K562 (cell line): ENCODE data around the gene MKS1. TPM values are rescaled to one million over a fixed set of nuclear protein-coding genes. Genes with fewer than 3 reads are reported as not detected.
A peak's percentile ranks its signal among the peaks of the same experiment; 100 is the strongest.

ENCODE experiments used
- L3MBTL2 ChIP-seq: fragments of 450-650 bp; IDR thresholded peaks from 2 replicates; pipeline ENCODE4 v1.6.1; 2016; ENCODE audit warnings: mild to moderate bottlenecking, moderate library complexity
- MAFF ChIP-seq: IDR thresholded peaks from 2 replicates; pipeline ENCODE4 v1.6.1; 2012; ENCODE audit warnings: low read length, improper control_type of control experiment
- MTA3 ChIP-seq: fragments of 450-650 bp; formaldehyde crosslinking; IDR thresholded peaks from 2 replicates; pipeline ENCODE4 v1.6.1; 2017; ENCODE audit warnings: mild to moderate bottlenecking, borderline replicate concordance
- NR2C2 ChIP-seq, 2 experiments: fragments of 200-800 bp in 1 of 2; sonication (Bioruptor generic) in 1 of 2; sonication (generic) in 1 of 2; formaldehyde crosslinking in 1 of 2; IDR thresholded peaks; 2 replicates each; pipeline versions ENCODE4 v1.6.1 to v1.8.0; 2016 to 2022; ENCODE audit warnings: mild to moderate bottlenecking in 1 of 2, missing compliant biosample characterization in 1 of 2, missing genetic modification characterization in 1 of 2, missing genetic modification reagents in 1 of 2
- OTX1 ChIP-seq: fragments of 450-650 bp; formaldehyde crosslinking; IDR thresholded peaks from 2 replicates; pipeline ENCODE4 v1.4.0; 2022; ENCODE audit warnings: mild to moderate bottlenecking
- STAG1 ChIP-seq: sonication (generic); formaldehyde crosslinking; IDR thresholded peaks from 2 replicates; pipeline ENCODE4 v1.5.0; 2020; ENCODE audit warnings: missing genetic modification reagents, borderline replicate concordance
- U2AF2 ChIP-seq: fragments of 200-400 bp; formaldehyde crosslinking; optimal IDR thresholded peaks from 2 replicates; pipeline ENCODE3; 2017; ENCODE audit warnings: low read depth, mild to moderate bottlenecking, low read length
- polyA plus RNA-seq, 8 experiments: library from polyadenylated mRNA; depleted of rRNA in 4 of 8; stranded (reverse) in 5 of 8; unstranded in 3 of 8; fragments of >200 nt; fragmentation: Nextera tagmentation in 2 of 8; fragmentation: Illumina TruSeq in 1 of 8; extraction: Ambion mirVana in 2 of 8; extraction: Trizol in 1 of 8; gene quantifications; 2 replicates each; pipeline versions ENCODE4 v1.2.1 to v1.2.3, GENCODE V29; 2011 to 2014; ENCODE audit warnings: inconsistent platforms in 1 of 8, missing spikeins in 1 of 8
- total RNA-seq, 7 experiments: library from RNA; depleted of rRNA in 6 of 7; stranded (reverse); fragments of >200 nt in 6 of 7; fragmentation: Illumina TruSeq in 2 of 7; extraction: Trizol in 2 of 7; gene quantifications; 2 replicates each; pipeline versions ENCODE4 v1.2.1 to v1.2.3, GENCODE V29; 2011 to 2021; ENCODE audit warnings: low replicate concordance in 1 of 7
- TF ChIP-seq, protein P1 (sequence below): sonication (generic); formaldehyde crosslinking; IDR thresholded peaks from 2 replicates; pipeline ENCODE4 v1.8.0; 2022; ENCODE audit warnings: mild to moderate bottlenecking, missing genetic modification reagents, borderline replicate concordance
- TF ChIP-seq, protein P2 (sequence below): sonication (generic); formaldehyde crosslinking; IDR thresholded peaks from 2 replicates; pipeline ENCODE4 v1.8.0; 2022; ENCODE audit warnings: mild to moderate bottlenecking, low read depth, missing genetic modification reagents
- TF ChIP-seq, protein P3 (sequence below): fragments of 450-650 bp; IDR thresholded peaks from 2 replicates; pipeline ENCODE4 v1.6.1; 2016; ENCODE audit warnings: borderline replicate concordance
- TF ChIP-seq, protein P4 (sequence below): fragments of 250-450 bp; sonication (Bioruptor Pico); IDR thresholded peaks from 2 replicates; pipeline ENCODE4 v1.4.0; 2020; ENCODE audit warnings: mild to moderate bottlenecking, moderate library complexity
- TF ChIP-seq, protein P5 (sequence below), 3 experiments: IDR thresholded peaks in 2 of 3; conservative IDR thresholded peaks in 1 of 3; 2 replicates each; pipeline ENCODE4 v1.5.1; 2011 to 2012; ENCODE audit warnings: low read length in 3 of 3, mild to moderate bottlenecking in 3 of 3, control low read depth in 2 of 3, improper control_type of control experiment in 1 of 3, inconsistent platforms in 1 of 3, low read depth in 1 of 3, mixed read lengths in 1 of 3, moderate library complexity in 1 of 3; ENCODE audit not compliant: insufficient read depth in 2 of 3

MKS1 gene
- total and polyA plus RNA-seq, 9 of the 15 experiments (the other 6 are each of a cell fraction or from before 2014, with no cell fraction given): 16.3 to 31.0 (median 25.9) TPM

DNA sequence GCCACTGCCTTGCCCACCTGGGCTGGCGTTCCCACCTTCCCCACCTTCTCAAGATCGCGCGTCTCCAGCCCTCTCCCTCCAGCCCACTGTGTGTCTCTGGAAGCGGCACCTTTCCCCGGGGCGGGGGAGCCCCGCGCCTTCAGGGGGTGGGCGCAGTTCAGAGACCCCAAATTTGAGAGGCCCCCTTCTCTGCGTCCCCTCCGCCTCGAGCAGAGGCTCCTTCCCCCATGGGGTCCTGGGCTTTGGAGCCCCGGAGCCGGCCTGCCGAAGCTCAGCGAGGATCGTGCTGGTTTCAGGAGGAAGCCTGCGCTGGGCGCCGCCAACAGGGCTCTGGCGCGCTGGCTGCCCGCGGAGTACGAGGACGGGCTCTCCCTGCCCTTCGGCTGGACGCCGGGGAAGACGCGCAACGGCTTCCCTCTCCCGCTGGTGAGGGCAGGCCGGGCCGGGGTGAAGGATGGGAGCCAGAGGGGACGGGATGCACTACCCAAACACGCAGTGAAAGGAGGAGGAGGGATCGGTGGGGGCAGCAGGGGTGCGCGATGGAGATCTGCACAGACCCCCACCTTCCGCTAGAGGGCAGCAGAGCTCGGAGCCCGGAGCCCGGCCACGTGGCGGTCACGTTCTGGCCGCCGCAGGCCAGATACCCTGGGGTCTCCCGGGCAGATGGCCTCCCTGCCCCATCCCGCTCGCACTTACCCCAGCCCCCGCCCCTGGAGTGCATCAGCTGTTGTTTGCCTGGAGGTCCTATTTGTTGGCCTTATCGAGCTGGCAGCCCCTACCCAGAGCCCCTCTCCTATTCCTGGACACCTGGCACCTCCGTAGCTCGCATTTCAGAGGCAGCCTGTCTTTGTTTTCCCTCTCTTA lies 30.4 kb upstream of the MKS1 start (continued):
- TF ChIP-seq, protein P1, sequence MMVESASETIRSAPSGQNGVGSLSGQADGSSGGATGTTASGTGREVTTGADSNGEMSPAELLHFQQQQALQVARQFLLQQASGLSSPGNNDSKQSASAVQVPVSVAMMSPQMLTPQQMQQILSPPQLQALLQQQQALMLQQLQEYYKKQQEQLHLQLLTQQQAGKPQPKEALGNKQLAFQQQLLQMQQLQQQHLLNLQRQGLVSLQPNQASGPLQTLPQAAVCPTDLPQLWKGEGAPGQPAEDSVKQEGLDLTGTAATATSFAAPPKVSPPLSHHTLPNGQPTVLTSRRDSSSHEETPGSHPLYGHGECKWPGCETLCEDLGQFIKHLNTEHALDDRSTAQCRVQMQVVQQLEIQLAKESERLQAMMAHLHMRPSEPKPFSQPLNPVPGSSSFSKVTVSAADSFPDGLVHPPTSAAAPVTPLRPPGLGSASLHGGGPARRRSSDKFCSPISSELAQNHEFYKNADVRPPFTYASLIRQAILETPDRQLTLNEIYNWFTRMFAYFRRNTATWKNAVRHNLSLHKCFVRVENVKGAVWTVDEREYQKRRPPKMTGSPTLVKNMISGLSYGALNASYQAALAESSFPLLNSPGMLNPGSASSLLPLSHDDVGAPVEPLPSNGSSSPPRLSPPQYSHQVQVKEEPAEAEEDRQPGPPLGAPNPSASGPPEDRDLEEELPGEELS: peak; percentile 85; the same call in 1 of the 2 replicates
- TF ChIP-seq L3MBTL2 (peak; percentile 99), STAG1 (CRISPR knock-in tag) (peak; percentile 78), OTX1 (no peak), MAFF (no peak), MTA3 (no peak; the same call in 1 of the 2 replicates), U2AF2 (no peak), NR2C2 (CRISPR knock-in tag; IDR thresholded peaks at IDR 0.05) (peak; percentile 74), NR2C2 (tag; IDR thresholded peaks at IDR 0.05) (no peak)
- TF ChIP-seq, protein P2, sequence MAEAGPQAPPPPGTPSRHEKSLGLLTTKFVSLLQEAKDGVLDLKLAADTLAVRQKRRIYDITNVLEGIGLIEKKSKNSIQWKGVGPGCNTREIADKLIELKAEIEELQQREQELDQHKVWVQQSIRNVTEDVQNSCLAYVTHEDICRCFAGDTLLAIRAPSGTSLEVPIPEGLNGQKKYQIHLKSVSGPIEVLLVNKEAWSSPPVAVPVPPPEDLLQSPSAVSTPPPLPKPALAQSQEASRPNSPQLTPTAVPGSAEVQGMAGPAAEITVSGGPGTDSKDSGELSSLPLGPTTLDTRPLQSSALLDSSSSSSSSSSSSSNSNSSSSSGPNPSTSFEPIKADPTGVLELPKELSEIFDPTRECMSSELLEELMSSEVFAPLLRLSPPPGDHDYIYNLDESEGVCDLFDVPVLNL (CRISPR knock-in tag): peak; percentile 44; the same call in 1 of the 2 replicates
- TF ChIP-seq, protein P3, sequence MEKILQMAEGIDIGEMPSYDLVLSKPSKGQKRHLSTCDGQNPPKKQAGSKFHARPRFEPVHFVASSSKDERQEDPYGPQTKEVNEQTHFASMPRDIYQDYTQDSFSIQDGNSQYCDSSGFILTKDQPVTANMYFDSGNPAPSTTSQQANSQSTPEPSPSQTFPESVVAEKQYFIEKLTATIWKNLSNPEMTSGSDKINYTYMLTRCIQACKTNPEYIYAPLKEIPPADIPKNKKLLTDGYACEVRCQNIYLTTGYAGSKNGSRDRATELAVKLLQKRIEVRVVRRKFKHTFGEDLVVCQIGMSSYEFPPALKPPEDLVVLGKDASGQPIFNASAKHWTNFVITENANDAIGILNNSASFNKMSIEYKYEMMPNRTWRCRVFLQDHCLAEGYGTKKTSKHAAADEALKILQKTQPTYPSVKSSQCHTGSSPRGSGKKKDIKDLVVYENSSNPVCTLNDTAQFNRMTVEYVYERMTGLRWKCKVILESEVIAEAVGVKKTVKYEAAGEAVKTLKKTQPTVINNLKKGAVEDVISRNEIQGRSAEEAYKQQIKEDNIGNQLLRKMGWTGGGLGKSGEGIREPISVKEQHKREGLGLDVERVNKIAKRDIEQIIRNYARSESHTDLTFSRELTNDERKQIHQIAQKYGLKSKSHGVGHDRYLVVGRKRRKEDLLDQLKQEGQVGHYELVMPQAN: no peak
- TF ChIP-seq, protein P4, sequence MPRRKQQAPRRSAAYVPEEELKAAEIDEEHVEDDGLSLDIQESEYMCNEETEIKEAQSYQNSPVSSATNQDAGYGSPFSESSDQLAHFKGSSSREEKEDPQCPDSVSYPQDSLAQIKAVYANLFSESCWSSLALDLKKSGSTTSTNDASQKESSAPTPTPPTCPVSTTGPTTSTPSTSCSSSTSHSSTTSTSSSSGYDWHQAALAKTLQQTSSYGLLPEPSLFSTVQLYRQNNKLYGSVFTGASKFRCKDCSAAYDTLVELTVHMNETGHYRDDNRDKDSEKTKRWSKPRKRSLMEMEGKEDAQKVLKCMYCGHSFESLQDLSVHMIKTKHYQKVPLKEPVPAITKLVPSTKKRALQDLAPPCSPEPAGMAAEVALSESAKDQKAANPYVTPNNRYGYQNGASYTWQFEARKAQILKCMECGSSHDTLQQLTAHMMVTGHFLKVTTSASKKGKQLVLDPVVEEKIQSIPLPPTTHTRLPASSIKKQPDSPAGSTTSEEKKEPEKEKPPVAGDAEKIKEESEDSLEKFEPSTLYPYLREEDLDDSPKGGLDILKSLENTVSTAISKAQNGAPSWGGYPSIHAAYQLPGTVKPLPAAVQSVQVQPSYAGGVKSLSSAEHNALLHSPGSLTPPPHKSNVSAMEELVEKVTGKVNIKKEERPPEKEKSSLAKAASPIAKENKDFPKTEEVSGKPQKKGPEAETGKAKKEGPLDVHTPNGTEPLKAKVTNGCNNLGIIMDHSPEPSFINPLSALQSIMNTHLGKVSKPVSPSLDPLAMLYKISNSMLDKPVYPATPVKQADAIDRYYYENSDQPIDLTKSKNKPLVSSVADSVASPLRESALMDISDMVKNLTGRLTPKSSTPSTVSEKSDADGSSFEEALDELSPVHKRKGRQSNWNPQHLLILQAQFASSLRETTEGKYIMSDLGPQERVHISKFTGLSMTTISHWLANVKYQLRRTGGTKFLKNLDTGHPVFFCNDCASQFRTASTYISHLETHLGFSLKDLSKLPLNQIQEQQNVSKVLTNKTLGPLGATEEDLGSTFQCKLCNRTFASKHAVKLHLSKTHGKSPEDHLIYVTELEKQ (CRISPR knock-in tag): no peak
- TF ChIP-seq, protein P5, sequence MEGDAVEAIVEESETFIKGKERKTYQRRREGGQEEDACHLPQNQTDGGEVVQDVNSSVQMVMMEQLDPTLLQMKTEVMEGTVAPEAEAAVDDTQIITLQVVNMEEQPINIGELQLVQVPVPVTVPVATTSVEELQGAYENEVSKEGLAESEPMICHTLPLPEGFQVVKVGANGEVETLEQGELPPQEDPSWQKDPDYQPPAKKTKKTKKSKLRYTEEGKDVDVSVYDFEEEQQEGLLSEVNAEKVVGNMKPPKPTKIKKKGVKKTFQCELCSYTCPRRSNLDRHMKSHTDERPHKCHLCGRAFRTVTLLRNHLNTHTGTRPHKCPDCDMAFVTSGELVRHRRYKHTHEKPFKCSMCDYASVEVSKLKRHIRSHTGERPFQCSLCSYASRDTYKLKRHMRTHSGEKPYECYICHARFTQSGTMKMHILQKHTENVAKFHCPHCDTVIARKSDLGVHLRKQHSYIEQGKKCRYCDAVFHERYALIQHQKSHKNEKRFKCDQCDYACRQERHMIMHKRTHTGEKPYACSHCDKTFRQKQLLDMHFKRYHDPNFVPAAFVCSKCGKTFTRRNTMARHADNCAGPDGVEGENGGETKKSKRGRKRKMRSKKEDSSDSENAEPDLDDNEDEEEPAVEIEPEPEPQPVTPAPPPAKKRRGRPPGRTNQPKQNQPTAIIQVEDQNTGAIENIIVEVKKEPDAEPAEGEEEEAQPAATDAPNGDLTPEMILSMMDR (IDR thresholded peaks at IDR 0.05 in 2 of 3, conservative IDR thresholded peaks at IDR 0.05 in 1 of 3; ENCODE audit: insufficient read depth in 2 of 3, low read depth in 1 of 3, low read length in 3 of 3): peak; percentile 79 to 88 (median 82)
